Glutamatergic neuron (in vitro differentiated cells): Measurements from ENCODE around the gene CD4. TPM values are rescaled to one million over a fixed set of nuclear protein-coding genes. Genes with fewer than 3 reads are reported as not detected.

ENCODE experiments used
- DNase-seq: peaks from one replicate; pipeline ENCODE4 v3.0.0; 2022
- H3K27ac Mint-ChIP-seq: one replicate; pipeline ENCODE4 v1.8.0; 2020; ENCODE audit warnings: mild to moderate bottlenecking, mixed read lengths, inconsistent platforms; ENCODE audit not compliant: unreplicated experiment
- H3K27me3 Mint-ChIP-seq: one replicate; pipeline ENCODE4 v1.8.0; 2020; ENCODE audit warnings: mild to moderate bottlenecking, moderate library complexity, mixed read lengths, inconsistent platforms; ENCODE audit not compliant: unreplicated experiment
- H3K36me3 Mint-ChIP-seq: one replicate; pipeline ENCODE4 v1.8.0; 2020; ENCODE audit warnings: mild to moderate bottlenecking, mixed read lengths, inconsistent platforms; ENCODE audit not compliant: unreplicated experiment
- H3K4me1 Mint-ChIP-seq: one replicate; pipeline ENCODE4 v1.8.0; 2020; ENCODE audit warnings: mild to moderate bottlenecking, low read depth, mixed read lengths, inconsistent platforms; ENCODE audit not compliant: unreplicated experiment
- H3K4me3 Mint-ChIP-seq: one replicate; pipeline ENCODE4 v1.8.0; 2020; ENCODE audit warnings: mild to moderate bottlenecking, mixed read lengths, inconsistent platforms; ENCODE audit not compliant: unreplicated experiment
- H3K9me3 Mint-ChIP-seq: one replicate; pipeline ENCODE4 v1.8.0; 2020; ENCODE audit warnings: mild to moderate bottlenecking, moderate library complexity, mixed read lengths, inconsistent platforms; ENCODE audit not compliant: unreplicated experiment
- total RNA-seq: library from RNA; stranded (reverse); fragmentation: NEBNext Ultra II Directional; extraction: Animal tissue kit (Norgen Biotek cat#: 25700); gene quantifications from one replicate; pipeline ENCODE4 v1.2.1, GENCODE V29; 2021; ENCODE audit not compliant: unreplicated experiment
- TF ChIP-seq, protein P1 (sequence below): fragments of 200-600 bp; sonication (generic); IDR thresholded peaks from one replicate; pipeline ENCODE4 v1.5.0; 2021; ENCODE audit not compliant: partially characterized antibody, unreplicated experiment

The CD4 gene
- total RNA-seq, 1 donor from 2014 or later: 0.17 TPM

DNA sequence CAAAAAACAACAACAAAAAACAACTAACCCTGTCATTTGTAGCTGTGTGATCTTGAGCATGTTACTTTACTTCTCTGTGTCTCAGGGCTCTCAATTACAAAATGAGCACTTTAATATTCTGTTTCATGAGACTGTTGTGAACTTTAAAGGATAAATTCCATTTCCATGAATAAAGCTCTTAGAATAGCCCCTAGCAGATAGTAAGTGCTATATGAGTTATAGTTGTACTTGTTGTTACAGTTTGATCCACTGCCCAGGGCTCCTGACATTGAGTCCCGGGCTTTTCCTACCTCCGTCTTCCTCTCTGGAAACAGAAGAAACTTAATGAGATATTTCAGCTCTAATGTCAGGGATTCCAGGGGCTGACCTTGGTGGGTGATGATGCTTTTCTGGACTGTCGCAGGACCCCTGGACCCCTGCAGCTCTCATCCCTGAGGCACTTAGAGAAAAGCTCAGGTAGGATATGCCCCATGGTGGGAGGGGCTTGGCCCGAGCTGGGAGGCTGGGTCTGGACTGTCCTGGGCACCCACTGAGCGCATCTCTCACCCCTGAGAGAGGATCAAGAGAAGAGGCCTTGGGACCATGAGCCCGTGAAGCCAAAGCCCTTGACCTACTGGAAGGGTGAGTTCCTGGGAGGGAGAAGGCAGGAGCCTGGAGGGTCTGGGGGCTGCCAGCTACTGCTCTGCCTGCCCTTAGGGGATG, 44.0 kb downstream of the CD4 start:
- peaks cover 19% of the 10 kb centered on the region for H3K36me3 Mint-ChIP-seq
- H3K27me3 Mint-ChIP-seq: peaks cover 12% of the 10 kb centered on the region
- TF ChIP-seq, protein P1, sequence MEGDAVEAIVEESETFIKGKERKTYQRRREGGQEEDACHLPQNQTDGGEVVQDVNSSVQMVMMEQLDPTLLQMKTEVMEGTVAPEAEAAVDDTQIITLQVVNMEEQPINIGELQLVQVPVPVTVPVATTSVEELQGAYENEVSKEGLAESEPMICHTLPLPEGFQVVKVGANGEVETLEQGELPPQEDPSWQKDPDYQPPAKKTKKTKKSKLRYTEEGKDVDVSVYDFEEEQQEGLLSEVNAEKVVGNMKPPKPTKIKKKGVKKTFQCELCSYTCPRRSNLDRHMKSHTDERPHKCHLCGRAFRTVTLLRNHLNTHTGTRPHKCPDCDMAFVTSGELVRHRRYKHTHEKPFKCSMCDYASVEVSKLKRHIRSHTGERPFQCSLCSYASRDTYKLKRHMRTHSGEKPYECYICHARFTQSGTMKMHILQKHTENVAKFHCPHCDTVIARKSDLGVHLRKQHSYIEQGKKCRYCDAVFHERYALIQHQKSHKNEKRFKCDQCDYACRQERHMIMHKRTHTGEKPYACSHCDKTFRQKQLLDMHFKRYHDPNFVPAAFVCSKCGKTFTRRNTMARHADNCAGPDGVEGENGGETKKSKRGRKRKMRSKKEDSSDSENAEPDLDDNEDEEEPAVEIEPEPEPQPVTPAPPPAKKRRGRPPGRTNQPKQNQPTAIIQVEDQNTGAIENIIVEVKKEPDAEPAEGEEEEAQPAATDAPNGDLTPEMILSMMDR: no peak
- peaks cover 21% of the 10 kb centered on the region for H3K4me1 Mint-ChIP-seq
- no peak overlapping the region for H3K27ac Mint-ChIP-seq
- H3K4me3 Mint-ChIP-seq: peak overlapping the region; percentile 25
- H3K9me3 Mint-ChIP-seq: peaks cover 17% of the 10 kb centered on the region
- no peak for DNase-seq

DNA sequence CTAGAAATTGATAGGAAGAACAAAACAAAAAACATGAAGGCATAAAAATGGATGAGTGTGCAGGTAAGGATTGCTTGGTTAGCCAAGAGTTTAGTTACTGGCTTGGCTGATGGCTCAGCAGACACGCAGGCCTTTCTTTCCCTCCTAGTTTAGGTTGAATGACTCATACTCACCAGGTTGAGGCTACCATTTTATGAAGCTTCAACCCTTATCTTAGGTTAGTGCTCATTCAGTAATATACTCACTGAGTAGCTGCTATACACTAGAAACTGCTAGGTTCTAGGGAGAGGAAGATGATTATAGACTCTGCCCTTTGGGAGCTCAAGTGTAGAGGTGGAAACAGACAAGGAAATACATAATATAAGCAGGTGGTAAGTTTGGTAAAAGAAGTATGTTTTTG, 44.9 kb downstream of the CD4 start:
- peaks cover 21% of the 10 kb centered on the region for H3K36me3 Mint-ChIP-seq
- no peak overlapping the region for H3K27ac Mint-ChIP-seq
- peaks cover 15% of the 10 kb centered on the region for H3K9me3 Mint-ChIP-seq
- peaks cover 7% of the 10 kb centered on the region for H3K27me3 Mint-ChIP-seq
- H3K4me3 Mint-ChIP-seq: no peak overlapping the region
- DNase-seq: no peak
- peaks cover 26% of the 10 kb centered on the region for H3K4me1 Mint-ChIP-seq
- TF ChIP-seq, protein P1: no peak

DNA sequence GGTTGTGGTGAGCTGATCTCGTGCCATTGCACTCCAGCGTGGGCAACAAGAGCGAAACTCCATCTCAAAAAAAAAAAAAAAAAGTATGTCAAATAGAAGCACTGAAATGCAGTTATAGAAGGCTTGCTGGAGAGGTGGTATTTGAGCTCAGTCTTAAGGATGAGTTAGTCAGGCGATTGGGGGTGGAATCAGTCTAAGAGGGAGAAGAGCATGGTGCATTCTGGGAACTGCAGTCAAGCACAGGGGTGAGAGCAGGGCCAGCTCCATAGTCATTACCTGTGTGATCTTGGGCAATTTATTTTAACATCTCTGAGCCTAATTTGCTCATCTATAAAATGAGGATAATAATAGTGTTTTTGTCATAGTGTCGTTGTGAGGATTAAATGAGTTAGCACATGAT, 45.5 kb downstream of the CD4 start:
- peaks cover 5% of the 10 kb centered on the region for H3K27me3 Mint-ChIP-seq
- H3K4me1 Mint-ChIP-seq: peaks cover 26% of the 10 kb centered on the region
- peaks cover 13% of the 10 kb centered on the region for H3K9me3 Mint-ChIP-seq
- no peak overlapping the region for H3K4me3 Mint-ChIP-seq
- no peak for DNase-seq
- peaks cover 21% of the 10 kb centered on the region for H3K36me3 Mint-ChIP-seq
- H3K27ac Mint-ChIP-seq: peak overlapping the region; percentile 18
- TF ChIP-seq, protein P1: no peak

DNA sequence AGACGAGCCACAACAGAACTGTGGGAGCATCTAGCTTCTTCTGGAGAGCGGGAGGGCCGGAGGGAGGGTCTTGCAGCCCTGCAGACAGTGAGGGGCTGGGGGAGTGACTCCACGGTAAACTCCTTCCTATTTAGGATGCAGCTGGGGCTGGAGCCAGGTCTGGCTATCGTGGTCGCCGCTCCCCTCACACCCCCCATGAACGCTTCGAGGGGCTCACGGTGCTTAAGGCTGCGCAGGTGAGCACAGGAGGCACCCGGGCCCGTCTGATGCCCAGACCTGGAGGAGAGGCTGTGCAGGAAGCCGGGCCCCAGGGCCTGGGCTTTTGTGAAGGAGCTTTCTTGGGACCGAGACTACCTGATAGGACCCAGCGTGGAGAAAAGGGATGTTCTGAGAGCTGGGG, 47.5 kb downstream of the CD4 start:
- Mint-ChIP-seq H3K9me3 (peaks cover 13% of the 10 kb centered on the region), H3K27ac (no peak overlapping the region), H3K36me3 (peaks cover 17% of the 10 kb centered on the region), H3K4me1 (peaks cover 23% of the 10 kb centered on the region), H3K27me3 (peaks cover 8% of the 10 kb centered on the region), H3K4me3 (no peak overlapping the region)
- DNase-seq: no peak
- TF ChIP-seq, protein P1: no peak

DNA sequence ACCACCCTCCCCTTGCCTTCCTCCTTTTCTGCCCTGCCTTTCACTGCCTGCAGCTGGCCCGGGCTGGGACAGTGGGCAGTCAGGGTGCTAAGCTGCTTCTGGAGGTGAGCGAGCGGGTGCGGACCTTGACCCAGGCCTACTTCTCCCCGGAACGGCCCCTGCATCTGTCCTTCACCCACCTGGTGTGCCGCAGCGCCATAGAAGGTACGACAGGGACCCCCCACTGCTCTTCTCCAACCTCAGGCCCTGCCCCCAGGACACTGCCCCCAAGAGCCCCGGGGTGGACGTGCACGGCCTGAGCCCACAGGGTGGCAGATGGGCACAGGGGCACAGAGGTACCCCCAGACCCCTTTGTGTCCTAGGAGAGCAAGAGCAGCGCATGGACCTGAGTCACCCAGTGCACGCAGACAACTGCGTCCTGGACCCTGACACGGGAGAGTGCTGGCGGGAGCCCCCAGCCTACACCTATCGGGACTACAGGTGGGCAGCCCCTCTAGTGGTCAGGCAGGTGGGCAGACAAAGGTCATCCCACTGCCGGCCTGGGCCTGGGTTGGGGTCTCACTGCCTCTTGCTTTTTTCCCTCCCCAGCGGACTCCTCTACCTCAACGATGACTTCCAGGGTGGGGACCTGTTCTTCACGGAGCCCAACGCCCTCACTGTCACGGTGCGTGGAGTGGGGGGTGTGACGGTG, 48.2 kb downstream of the CD4 start:
- Mint-ChIP-seq H3K27me3 (peaks cover 8% of the 10 kb centered on the region), H3K27ac (no peak overlapping the region), H3K4me1 (peaks cover 21% of the 10 kb centered on the region), H3K4me3 (no peak overlapping the region), H3K9me3 (peaks cover 13% of the 10 kb centered on the region), H3K36me3 (peaks cover 17% of the 10 kb centered on the region)
- no peak for DNase-seq
- TF ChIP-seq, protein P1: no peak
